Left lung (tissue), 10 donors: Measurements from ENCODE around the gene NAA10. TPM values are rescaled to one million over a fixed set of nuclear protein-coding genes. Genes with fewer than 3 reads are reported as not detected.

Experiments used
- ATAC-seq: fragments of 200-7000 bp; cut with Tn5 transposase; one replicate; pipeline ENCODE4 v1.9.1; 2020; ENCODE audit warnings: moderate library complexity
- DNase-seq, 4 donors: peaks; one replicate each; pipeline ENCODE4 v3.0.0-alpha.2; 2013 to 2020
- H3K27ac ChIP-seq, 2 donors: fragments of 200-600 bp; sonication (generic) in 1 of 2; one replicate each; pipeline versions ENCODE4 v1.5.0 to v1.8.0; 2020 to 2021
- H3K27me3 ChIP-seq, 2 donors: fragments of 200-600 bp; sonication (generic) in 1 of 2; one replicate each; pipeline versions ENCODE4 v1.5.0 to v1.8.0; 2020 to 2021
- H3K36me3 ChIP-seq, 2 donors: fragments of 200-600 bp; sonication (generic) in 1 of 2; one replicate each; pipeline versions ENCODE4 v1.5.0 to v1.8.0; 2020 to 2021
- H3K4me1 ChIP-seq, 2 donors: fragments of 200-600 bp; one replicate each; pipeline ENCODE4 v1.8.0; 2021
- H3K4me3 ChIP-seq, 2 donors: fragments of 200-600 bp; sonication (generic) in 1 of 2; one replicate each; pipeline versions ENCODE4 v1.5.0 to v1.8.0; 2020 to 2021; ENCODE audit warnings: mild to moderate bottlenecking in 1 of 2
- H3K9me3 ChIP-seq, 2 donors: fragments of 200-600 bp; sonication (generic) in 1 of 2; one replicate each; pipeline versions ENCODE4 v1.5.0 to v1.8.0; 2020 to 2021
- CTCF ChIP-seq, 2 donors: fragments of 200-600 bp; sonication (generic) in 1 of 2; IDR thresholded peaks; one replicate each; pipeline versions ENCODE4 v1.5.0 to v1.8.0; 2021; ENCODE audit warnings: antibody characterized with exemption in 2 of 2
- intact Hi-C, 2 donors: fragments of 100-400 bp; cut with DNase I; formaldehyde crosslinking; loops; one replicate each; pipeline versions ENCODE4 v1.11.2 to v1.14.2; 2022
- polyA plus RNA-seq, 6 donors: library from polyadenylated mRNA; unstranded; fragments of 120-200 nt; gene quantifications; one replicate each; pipeline ENCODE4 v1.2.1, GENCODE V29; 2013; ENCODE audit not compliant: insufficient read length in 6 of 6
- total RNA-seq, 2 donors: library from RNA; stranded (reverse); fragmentation: NEBNext Ultra II Directional; extraction: Animal tissue kit (Norgen Biotek cat#: 25700); gene quantifications; one replicate each; pipeline ENCODE4 v1.2.1, GENCODE V29; 2021
- donor health status: DM: no; HTN: yes; CAD: no.
- donor health status: DM: no; HTN: no; CAD: no.

NAA10 gene
- total and polyA plus RNA-seq, 8 donors = 49.0 to 105 (median 57.5) TPM

DNA sequence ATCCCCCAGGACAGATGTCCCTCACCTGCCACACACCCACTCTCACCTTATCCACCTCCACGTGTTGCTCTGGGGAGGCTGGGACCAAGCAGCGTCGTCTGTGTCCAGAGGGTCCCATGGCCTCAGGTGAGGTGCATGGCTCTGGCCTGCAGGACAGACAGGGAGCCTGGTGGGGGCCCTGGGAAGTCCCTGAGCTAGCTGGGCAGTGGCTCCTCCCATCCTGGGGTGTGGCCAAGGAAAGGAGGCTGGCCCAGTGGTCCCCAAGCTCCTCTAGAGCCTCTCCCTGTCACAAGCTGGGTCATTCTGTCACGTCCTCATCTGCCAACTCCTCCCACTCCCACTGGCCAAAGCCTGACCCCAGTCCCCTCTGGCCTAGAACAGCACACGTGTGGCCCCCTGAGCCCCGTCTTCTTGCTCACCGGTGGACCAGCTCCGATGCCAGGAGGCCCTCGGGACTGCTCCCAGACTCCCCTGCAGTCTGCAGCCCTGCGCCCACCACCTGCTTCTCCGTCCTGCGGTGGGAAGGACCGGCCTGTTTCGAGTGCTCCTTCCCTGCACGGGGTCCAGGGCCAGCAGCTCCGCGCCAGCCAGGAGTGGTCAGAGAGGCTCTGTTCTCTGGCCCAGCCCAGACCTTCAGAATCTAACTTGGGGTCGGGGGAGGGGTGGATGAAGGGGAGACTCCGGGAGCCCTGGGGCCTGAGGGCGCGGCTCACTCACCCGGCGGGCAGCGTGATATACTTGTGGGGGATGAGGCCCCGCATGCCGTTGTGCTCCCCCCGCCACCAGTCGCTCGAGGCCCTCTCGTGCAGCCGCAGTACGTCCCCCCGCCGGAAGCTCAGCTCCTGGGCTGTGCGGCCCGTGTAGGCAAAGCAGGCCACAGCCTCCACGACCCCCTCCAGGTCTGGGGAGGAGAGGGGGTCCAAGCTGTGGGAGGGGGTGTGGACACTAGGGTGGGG lies 25.5 kb downstream of the NAA10 start:
- peaks cover 0 to 64% of the 10 kb centered on the region in 2 donors for H3K36me3 ChIP-seq
- no peak for TF ChIP-seq CTCF (IDR thresholded peaks at IDR 0.05)
- intact Hi-C loops = no loop called here
- H3K4me3 ChIP-seq = no peak overlapping the region
- no peaks in the 10 kb centered on the region for H3K9me3 ChIP-seq
- H3K27ac ChIP-seq = no peak overlapping the region
- H3K4me1 ChIP-seq = peaks cover 0 to 9% of the 10 kb centered on the region in 2 donors
- DNase-seq (peak in 1 of 4 donors; percentile 44), ATAC-seq (no peak)
- no peaks in the 10 kb centered on the region for H3K27me3 ChIP-seq

GRCh38 chrX:153908219-153908860 lies 26.5 kb downstream of the NAA10 start:
- peaks cover 0 to 14% of the 10 kb centered on the region in 2 donors for H3K4me1 ChIP-seq
- no peaks in the 10 kb centered on the region for H3K27me3 ChIP-seq
- intact Hi-C loops = no loop called here
- DNase-seq = no peak
- TF ChIP-seq CTCF (IDR thresholded peaks at IDR 0.05) = no peak
- peaks cover 0 to 55% of the 10 kb centered on the region in 2 donors for H3K36me3 ChIP-seq
- H3K9me3 ChIP-seq = no peaks in the 10 kb centered on the region
- no peak overlapping the region for H3K4me3 ChIP-seq
- no peak for ATAC-seq
- no peak overlapping the region for H3K27ac ChIP-seq

- no peak for ATAC-seq
- no peak overlapping the region for H3K4me3 ChIP-seq
These were observed 27.4 kb downstream of the NAA10 start for GRCh38 chrX:153907456-153907855.

DNA sequence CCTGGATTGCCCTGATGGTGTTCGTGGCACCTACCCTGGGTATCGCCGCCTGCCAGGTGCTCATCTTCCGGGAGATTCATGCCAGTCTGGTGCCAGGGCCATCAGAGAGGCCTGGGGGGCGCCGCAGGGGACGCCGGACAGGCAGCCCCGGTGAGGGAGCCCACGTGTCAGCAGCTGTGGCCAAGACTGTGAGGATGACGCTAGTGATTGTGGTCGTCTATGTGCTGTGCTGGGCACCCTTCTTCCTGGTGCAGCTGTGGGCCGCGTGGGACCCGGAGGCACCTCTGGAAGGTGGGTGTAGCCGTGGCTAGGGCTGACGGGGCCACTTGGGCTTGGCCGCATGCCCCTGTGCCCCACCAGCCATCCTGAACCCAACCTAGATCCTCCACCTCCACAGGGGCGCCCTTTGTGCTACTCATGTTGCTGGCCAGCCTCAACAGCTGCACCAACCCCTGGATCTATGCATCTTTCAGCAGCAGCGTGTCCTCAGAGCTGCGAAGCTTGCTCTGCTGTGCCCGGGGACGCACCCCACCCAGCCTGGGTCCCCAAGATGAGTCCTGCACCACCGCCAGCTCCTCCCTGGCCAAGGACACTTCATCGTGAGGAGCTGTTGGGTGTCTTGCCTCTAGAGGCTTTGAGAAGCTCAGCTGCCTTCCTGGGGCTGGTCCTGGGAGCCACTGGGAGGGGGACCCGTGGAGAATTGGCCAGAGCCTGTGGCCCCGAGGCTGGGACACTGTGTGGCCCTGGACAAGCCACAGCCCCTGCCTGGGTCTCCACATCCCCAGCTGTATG lies 28.5 kb downstream of the NAA10 start:
- no peak for ATAC-seq
- Histone ChIP-seq H3K4me3 (no peak overlapping the region), H3K4me1 (peaks cover 0 to 23% of the 10 kb centered on the region in 2 donors), H3K27me3 (no peaks in the 10 kb centered on the region), H3K36me3 (peaks cover 0 to 41% of the 10 kb centered on the region in 2 donors), H3K9me3 (no peaks in the 10 kb centered on the region), H3K27ac (no peak overlapping the region)
- TF ChIP-seq CTCF (IDR thresholded peaks at IDR 0.05) = no peak
- intact Hi-C loops = no loop called here
- peak in 1 of 4 donors; percentile 8 for DNase-seq

More at GRCh38 chrX:153907456-153907855, 27.4 kb downstream of the NAA10 start:
- H3K9me3 ChIP-seq = no peaks in the 10 kb centered on the region
- peaks cover 0 to 18% of the 10 kb centered on the region in 2 donors for H3K4me1 ChIP-seq
- no peaks in the 10 kb centered on the region for H3K27me3 ChIP-seq
- TF ChIP-seq CTCF (IDR thresholded peaks at IDR 0.05) = no peak
- peaks cover 0 to 46% of the 10 kb centered on the region in 2 donors for H3K36me3 ChIP-seq
- no peak overlapping the region for H3K27ac ChIP-seq
- DNase-seq = peak in 1 of 4 donors; percentile 23
- intact Hi-C loops = no loop called here
